OCI-LY3 (cell line): ENCODE measurements around the gene PPIL1.
A peak's percentile ranks its signal among the peaks of the same experiment; 100 is the strongest.

Source experiments
- H2AFZ ChIP-seq: fragments of 200-600, 300-600 bp; shearing (Covaris generic); 2 replicates; pipeline ENCODE4 v1.6.0; 2014; ENCODE audit warnings: antibody characterized with exemption, low read depth, low read length
- H3K27ac ChIP-seq: fragments of 200-600, 300-600 bp; sonication (generic); 2 replicates; pipeline ENCODE4 v1.5.1; 2014; ENCODE audit warnings: mild to moderate bottlenecking, low read length, moderate library complexity, mixed read lengths
- H3K27me3 ChIP-seq: fragments of 200-600, 300-600 bp; sonication (generic); 2 replicates; pipeline ENCODE4 v1.6.1; 2014; ENCODE audit warnings: low read depth, low read length, mixed read lengths
- H3K36me3 ChIP-seq: fragments of 200-600, 300-600 bp; sonication (generic); replicated peaks from 2 replicates; pipeline ENCODE3; 2014; ENCODE audit warnings: low read depth, low read length, mixed read lengths
- H3K4me1 ChIP-seq: fragments of 300-600, 200-600 bp; sonication (generic); 2 replicates; pipeline ENCODE4 v1.6.1; 2014; ENCODE audit warnings: low read length, mixed read lengths
- H3K4me2 ChIP-seq: fragments of 200-600, 300-600 bp; sonication (generic); 2 replicates; pipeline ENCODE4 v1.6.1; 2014; ENCODE audit warnings: low read length, mixed read lengths
- H3K4me3 ChIP-seq: fragments of 300-600, 200-600 bp; sonication (generic); 2 replicates; pipeline ENCODE4 v1.5.1; 2014; ENCODE audit warnings: antibody characterized with exemption, mild to moderate bottlenecking, low read length, moderate library complexity
- H3K79me2 ChIP-seq: fragments of 300-600, 200-600 bp; shearing (Covaris generic); 2 replicates; pipeline ENCODE4 v1.6.1; 2014; ENCODE audit warnings: mild to moderate bottlenecking, low read length, mixed read lengths
- H3K9ac ChIP-seq: fragments of 300-600, 200-600 bp; shearing (Covaris generic); 2 replicates; pipeline ENCODE4 v1.6.0; 2014; ENCODE audit warnings: mild to moderate bottlenecking, low read length, moderate library complexity
- H3K9me3 ChIP-seq: fragments of 200-600, 300-600 bp; shearing (Covaris generic); 2 replicates; pipeline ENCODE4 v1.6.1; 2014; ENCODE audit warnings: low read length, mixed read lengths; ENCODE audit not compliant: insufficient read depth
- H4K20me1 ChIP-seq: fragments of 200-600, 300-600 bp; sonication (generic); 2 replicates; pipeline ENCODE4 v1.6.1; 2016; ENCODE audit warnings: low read length, mixed read lengths; ENCODE audit not compliant: insufficient read depth
- CTCF ChIP-seq: fragments of 200-600, 300-600 bp; sonication (generic); IDR thresholded peaks from 2 replicates; pipeline ENCODE4 v1.5.1; 2014; ENCODE audit warnings: antibody characterized with exemption, low read length, low read depth
- EZH2phosphoT487 ChIP-seq: fragments of 200-600 bp; shearing (Covaris generic); IDR thresholded peaks from 2 replicates; pipeline ENCODE4 v1.6.1; 2018; ENCODE audit warnings: antibody characterized with exemption, mixed run types, low read depth

The PPIL1 gene

GRCh38 chr6:36874443-36875249 lies at the start of gene PPIL1:
PPIL1 (minus strand) TSS chr6:36874803; CDS start chr6:36874772, 31 bp downstream.
- H3K9me3 ChIP-seq, result no peaks in the 10 kb centered on the region
- H3K27me3 ChIP-seq, result no peaks in the 10 kb centered on the region
- H3K4me2 ChIP-seq, result peak within 1 kb of the TSS; percentile 85
- H2AFZ ChIP-seq, result peak within 1 kb of the TSS; percentile 97
- no peaks in the 10 kb centered on the region for H4K20me1 ChIP-seq
- H3K79me2 ChIP-seq, result peaks cover 34% of the 10 kb centered on the region
- TF ChIP-seq EZH2phosphoT487 (no peak), CTCF (no peak)
- H3K27ac ChIP-seq, result peak within 1 kb of the TSS; percentile 75
- H3K9ac ChIP-seq, result peak within 1 kb of the TSS; percentile 89
- H3K36me3 ChIP-seq, result peaks cover 9% of the 10 kb centered on the region
- H3K4me3 ChIP-seq, result peak within 1 kb of the TSS; percentile 87
- peaks cover 15% of the 10 kb centered on the region for H3K4me1 ChIP-seq

GRCh38 chr6:36924131-36924530 lies 49.5 kb upstream of the PPIL1 start:
- H4K20me1 ChIP-seq, result no peaks in the 10 kb centered on the region
- no peak overlapping the region for H3K27ac ChIP-seq

GRCh38 chr6:36920546-36920945 lies 45.9 kb upstream of the PPIL1 start:
- Histone ChIP-seq H3K4me1 (peaks cover 4% of the 10 kb centered on the region), H2AFZ (no peak overlapping the region), H3K27ac (no peak overlapping the region), H3K9me3 (no peaks in the 10 kb centered on the region), H3K4me3 (no peak overlapping the region), H3K79me2 (no peaks in the 10 kb centered on the region), H4K20me1 (no peaks in the 10 kb centered on the region), H3K27me3 (no peaks in the 10 kb centered on the region), H3K4me2 (no peak overlapping the region), H3K36me3 (peaks cover 8% of the 10 kb centered on the region), H3K9ac (no peak overlapping the region)
- TF ChIP-seq EZH2phosphoT487, result no peak
- no peak for TF ChIP-seq CTCF

More at GRCh38 chr6:36924131-36924530, 49.5 kb upstream of the PPIL1 start:
- Histone ChIP-seq H3K9me3 (no peaks in the 10 kb centered on the region), H3K79me2 (no peaks in the 10 kb centered on the region), H3K4me2 (no peak overlapping the region), H3K9ac (no peak overlapping the region), H2AFZ (no peak overlapping the region), H3K4me3 (no peak overlapping the region), H3K27me3 (no peaks in the 10 kb centered on the region), H3K36me3 (peaks cover 4% of the 10 kb centered on the region), H3K4me1 (peaks cover 30% of the 10 kb centered on the region)
- no peak for TF ChIP-seq EZH2phosphoT487
- TF ChIP-seq CTCF, result no peak

- no peak overlapping the region for H3K27ac ChIP-seq
- no peak overlapping the region for H3K4me2 ChIP-seq
- TF ChIP-seq CTCF, result no peak
- no peak for TF ChIP-seq EZH2phosphoT487
Observed at GRCh38 chr6:36920049-36920448, 45.4 kb upstream of the PPIL1 start.

More at GRCh38 chr6:36920049-36920448, 45.4 kb upstream of the PPIL1 start:
- Histone ChIP-seq H3K4me3 (no peak overlapping the region), H3K27me3 (no peaks in the 10 kb centered on the region), H3K9me3 (no peaks in the 10 kb centered on the region), H4K20me1 (no peaks in the 10 kb centered on the region), H3K4me1 (no peaks in the 10 kb centered on the region), H3K9ac (no peak overlapping the region), H3K79me2 (no peaks in the 10 kb centered on the region), H3K36me3 (peaks cover 6% of the 10 kb centered on the region), H2AFZ (no peak overlapping the region)
